ENCODE results near the gene WWC1. TPM values are rescaled to one million over a fixed set of nuclear protein-coding genes. Genes with fewer than 3 reads are reported as not detected.

The WWC1 gene
- total and polyA plus RNA-seq, 2 experiments from 2014 or later: 27.6 to 27.8 TPM

- no peak overlapping the region for H3K4me3 ChIP-seq
- peaks cover 14% of the 10 kb centered on the region for H3K4me1 ChIP-seq (ENCODE audit: insufficient read depth)
- peak overlapping the region; percentile 80 for H3K4me2 ChIP-seq
- no peaks in the 10 kb centered on the region for H3K9me2 ChIP-seq (replicated peaks; ENCODE audit: insufficient read depth)
- H3K9me3 ChIP-seq (ENCODE audit: low read depth): no peaks in the 10 kb centered on the region
- no peak overlapping the region for H3K27ac ChIP-seq
- peaks cover 6% of the 10 kb centered on the region for H3K27me3 ChIP-seq
- DNase-seq (ENCODE audit: low spot score): peak; percentile 94
- no peaks in the 10 kb centered on the region for H3K36me3 ChIP-seq (replicated peaks; ENCODE audit: insufficient read depth, low read depth)
- no peaks in the 10 kb centered on the region for H3K79me2 ChIP-seq
- H2AFZ ChIP-seq: peak overlapping the region; percentile 14
- TF ChIP-seq CTCF (IDR thresholded peaks at IDR 0.05; ENCODE audit: poor library complexity): peak; percentile 100
- TF ChIP-seq EZH2 (IDR thresholded peaks at IDR 0.05; ENCODE audit: borderline replicate concordance): no peak
- no peaks in the 10 kb centered on the region for H4K20me1 ChIP-seq (ENCODE audit: insufficient read depth, poor library complexity, severe bottlenecking)
- whole genome bisulfite sequencing (ENCODE audit: low lambda C conversion rate, missing lambda C conversion rate): 10% methylated on average over 30 of the region's 30 CpGs
Observed at GRCh38 chr5:168268949-168269936, 22.2 kb upstream of the WWC1 start.

GRCh38 chr5:168269937-168270330 is 21.5 kb upstream of the WWC1 start:
- 28% methylated on average over 3 of the region's 3 CpGs for WGBS (ENCODE audit: low lambda C conversion rate, missing lambda C conversion rate)
- Histone ChIP-seq H4K20me1 (ENCODE audit: insufficient read depth, poor library complexity, severe bottlenecking) (no peaks in the 10 kb centered on the region), H3K27ac (peak overlapping the region; percentile 70), H3K9me3 (ENCODE audit: low read depth) (no peaks in the 10 kb centered on the region), H3K4me1 (ENCODE audit: insufficient read depth) (peaks cover 14% of the 10 kb centered on the region), H3K36me3 (replicated peaks; ENCODE audit: insufficient read depth, low read depth) (no peaks in the 10 kb centered on the region), H2AFZ (no peak overlapping the region), H3K9me2 (replicated peaks; ENCODE audit: insufficient read depth) (no peaks in the 10 kb centered on the region), H3K4me3 (no peak overlapping the region), H3K4me2 (peak overlapping the region; percentile 80), H3K79me2 (no peaks in the 10 kb centered on the region), H3K27me3 (peaks cover 6% of the 10 kb centered on the region)
- TF ChIP-seq EZH2 (IDR thresholded peaks at IDR 0.05; ENCODE audit: borderline replicate concordance) (no peak), EZH2phosphoT487 (IDR thresholded peaks at IDR 0.05; ENCODE audit: low read depth, severe bottlenecking, unreplicated experiment) (no peak), CTCF (IDR thresholded peaks at IDR 0.05; ENCODE audit: poor library complexity) (no peak)
- DNase-seq (ENCODE audit: low spot score): peak; percentile 52

GRCh38 chr5:168270476-168270875 is 21.0 kb upstream of the WWC1 start:
- Histone ChIP-seq H3K4me2 (peak overlapping the region; percentile 80), H2AFZ (no peak overlapping the region), H3K9me3 (ENCODE audit: low read depth) (no peaks in the 10 kb centered on the region), H3K36me3 (replicated peaks; ENCODE audit: insufficient read depth, low read depth) (no peaks in the 10 kb centered on the region), H3K4me3 (no peak overlapping the region), H3K9me2 (replicated peaks; ENCODE audit: insufficient read depth) (no peaks in the 10 kb centered on the region), H4K20me1 (ENCODE audit: insufficient read depth, poor library complexity, severe bottlenecking) (no peaks in the 10 kb centered on the region), H3K27me3 (peaks cover 6% of the 10 kb centered on the region), H3K4me1 (ENCODE audit: insufficient read depth) (peaks cover 14% of the 10 kb centered on the region), H3K79me2 (no peaks in the 10 kb centered on the region), H3K27ac (peak overlapping the region; percentile 70)
- no peak for TF ChIP-seq EZH2phosphoT487 (IDR thresholded peaks at IDR 0.05; ENCODE audit: low read depth, severe bottlenecking, unreplicated experiment)
- TF ChIP-seq EZH2 (IDR thresholded peaks at IDR 0.05; ENCODE audit: borderline replicate concordance): no peak
- TF ChIP-seq CTCF (IDR thresholded peaks at IDR 0.05; ENCODE audit: poor library complexity): no peak
- DNase-seq (ENCODE audit: low spot score): peak; percentile 68
- 30% methylated on average over 3 of the region's 3 CpGs for WGBS (ENCODE audit: low lambda C conversion rate, missing lambda C conversion rate)
